Measurements from ENCODE around the gene TRIM41. TPM values are rescaled to one million over a fixed set of nuclear protein-coding genes. Genes with fewer than 3 reads are reported as not detected.

The TRIM41 gene
- total RNA-seq, 1 experiment from 2014 or later = 28.7 TPM

DNA sequence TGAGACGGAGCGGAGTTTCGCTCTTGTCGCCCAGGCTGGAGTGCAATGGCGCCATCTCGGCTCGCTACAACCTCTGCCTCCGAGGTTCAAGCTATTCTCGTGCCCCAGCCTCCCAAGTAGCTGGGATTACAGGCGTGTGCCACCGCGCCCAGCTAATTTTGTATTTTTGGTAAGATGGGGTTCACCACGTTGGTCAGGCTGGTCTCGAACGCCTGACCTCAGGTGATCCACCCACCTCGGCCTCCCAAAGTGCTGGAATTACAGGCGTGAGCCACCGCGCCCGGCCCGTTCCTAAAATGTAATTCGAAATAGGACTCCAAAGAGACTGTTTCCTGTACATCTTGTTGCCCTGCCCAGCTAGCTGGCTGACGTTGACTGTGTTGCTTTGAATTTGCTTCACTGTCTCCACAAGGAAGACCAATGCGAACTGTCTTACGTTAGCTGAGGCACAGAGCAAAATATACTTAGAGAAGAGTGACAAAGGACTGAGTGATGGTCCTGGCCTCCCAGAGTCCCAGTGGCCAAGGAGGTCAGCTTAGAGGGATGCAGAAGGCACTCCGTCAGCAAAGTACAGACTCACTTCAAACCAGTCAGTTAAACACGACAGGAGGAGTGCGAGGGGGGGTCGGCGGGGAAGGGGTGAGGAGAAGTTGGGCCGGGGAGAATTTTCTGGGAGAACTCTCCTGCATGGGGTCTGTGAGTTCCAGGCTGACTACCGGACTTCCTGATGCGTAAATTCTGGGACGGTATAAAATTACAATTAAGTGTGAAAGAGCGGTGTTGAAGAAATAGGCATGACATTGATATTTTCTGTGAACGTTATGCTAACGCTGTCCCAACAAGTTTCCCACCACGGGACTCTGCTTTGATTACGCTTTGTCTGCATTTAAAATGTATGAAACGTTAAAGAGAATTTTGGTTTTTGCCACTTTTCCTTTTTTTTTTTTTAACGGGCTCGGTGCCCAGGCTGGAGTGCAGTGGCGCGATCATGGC is 6.8 kb upstream of the TRIM41 start:
- H3K27ac Mint-ChIP-seq (ENCODE audit: unreplicated experiment) = peak overlapping the region; percentile 59
- peak; percentile 46 to 59 for DNase-seq
- H3K4me3 Mint-ChIP-seq (ENCODE audit: unreplicated experiment) = peak overlapping the region; percentile 85
- H3K36me3 Mint-ChIP-seq (ENCODE audit: insufficient read depth, unreplicated experiment) = peaks cover 31% of the 10 kb centered on the region
- H3K9me3 Mint-ChIP-seq (ENCODE audit: unreplicated experiment) = no peaks in the 10 kb centered on the region
- Histone ChIP-seq H3K9me3 (no peaks in the 10 kb centered on the region), H3K4me1 (0 out of 2 replicates have a peak, but pooled peaks cover 4% of the 10 kb centered on the region), H3K4me3 (ENCODE audit: low read depth, low read length) (peak overlapping the region; percentile 61), H3K27me3 (replicated peaks; ENCODE audit: control insufficient read depth, insufficient read depth, low read length) (no peaks in the 10 kb centered on the region), H3K36me3 (ENCODE audit: control insufficient read depth, insufficient read depth, low read length) (no peaks in the 10 kb centered on the region)
- no peak for TF ChIP-seq CTCF (IDR thresholded peaks at IDR 0.05; ENCODE audit: insufficient read depth in 1 of 2, low read depth in 1 of 2, low read length in 1 of 2, severe bottlenecking in 1 of 2, unreplicated experiment in 1 of 2)
- POLR2A ChIA-PET = no interaction called here
- intact Hi-C loops (cut with micrococcal nuclease; ENCODE audit: unreplicated experiment) = no loop called here
- BruUV-seq (replicated peaks) = no TSS peak
- H3K27me3 Mint-ChIP-seq (ENCODE audit: insufficient read depth, unreplicated experiment) = peaks cover 7% of the 10 kb centered on the region
- peaks cover 22% of the 10 kb centered on the region for H3K4me1 Mint-ChIP-seq (ENCODE audit: low read depth, unreplicated experiment)
- CTCF ChIA-PET = interaction anchor here (1.2 kb wide), 1 partner anchor 32 kb away, joined by 4 read pairs; no protein-coding TSS in a partner anchor

GRCh38 chr5:181217111-181217802 is 5.8 kb upstream of the TRIM41 start:
- Mint-ChIP-seq H3K27me3 (ENCODE audit: insufficient read depth, unreplicated experiment) (peaks cover 13% of the 10 kb centered on the region), H3K4me3 (ENCODE audit: unreplicated experiment) (peak overlapping the region; percentile 85), H3K4me1 (ENCODE audit: low read depth, unreplicated experiment) (peaks cover 32% of the 10 kb centered on the region), H3K36me3 (ENCODE audit: insufficient read depth, unreplicated experiment) (peaks cover 41% of the 10 kb centered on the region), H3K9me3 (ENCODE audit: unreplicated experiment) (no peaks in the 10 kb centered on the region), H3K27ac (ENCODE audit: unreplicated experiment) (peak overlapping the region; percentile 59)
- DNase-seq = peak; percentile 73 to 75
- ChIA-PET CTCF (interaction anchor here (1.2 kb wide), 1 partner anchor 33 kb away, joined by 4 read pairs; no protein-coding TSS in a partner anchor), POLR2A (interaction anchor here (0.8 kb wide), 1 partner anchor 26 kb away, joined by 4 read pairs; no protein-coding TSS in a partner anchor)
- H3K36me3 ChIP-seq (ENCODE audit: control insufficient read depth, insufficient read depth, low read length) = no peaks in the 10 kb centered on the region
- TF ChIP-seq CTCF (IDR thresholded peaks at IDR 0.05; ENCODE audit: insufficient read depth in 1 of 2, low read depth in 1 of 2, low read length in 1 of 2, severe bottlenecking in 1 of 2, unreplicated experiment in 1 of 2) = peak in 1 of 2 experiments; percentile 23
- H3K4me1 ChIP-seq = 0 out of 2 replicates have a peak, but pooled peaks cover 4% of the 10 kb centered on the region
- no TSS peak for BruUV-seq (replicated peaks)
- no peaks in the 10 kb centered on the region for H3K9me3 ChIP-seq
- intact Hi-C loops (cut with micrococcal nuclease; ENCODE audit: unreplicated experiment) = no loop called here
- no peaks in the 10 kb centered on the region for H3K27me3 ChIP-seq (replicated peaks; ENCODE audit: control insufficient read depth, insufficient read depth, low read length)
- peak overlapping the region; percentile 61 for H3K4me3 ChIP-seq (ENCODE audit: low read depth, low read length)

DNA sequence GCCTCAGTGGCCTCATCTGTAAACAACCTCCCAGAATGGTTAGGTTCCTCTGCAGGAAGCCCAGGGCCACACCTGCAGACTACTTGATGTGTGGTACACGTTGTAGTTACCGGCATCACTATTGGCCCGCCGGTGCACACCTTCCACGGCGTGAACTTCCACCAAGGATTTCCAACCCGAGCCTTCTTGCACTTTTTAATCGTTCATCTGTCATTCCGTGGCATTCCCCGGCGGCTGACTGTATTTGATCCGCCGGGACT is 5.3 kb upstream of the TRIM41 start:
- ChIA-PET POLR2A (interaction anchor here (0.8 kb wide), 1 partner anchor 26 kb away, joined by 4 read pairs; no protein-coding TSS in a partner anchor), CTCF (interaction anchor here (1.2 kb wide), 1 partner anchor 33 kb away, joined by 4 read pairs; no protein-coding TSS in a partner anchor)
- peak; percentile 58 to 69 for DNase-seq
- no peaks in the 10 kb centered on the region for H3K9me3 Mint-ChIP-seq (ENCODE audit: unreplicated experiment)
- Histone ChIP-seq H3K4me3 (ENCODE audit: low read depth, low read length) (peak overlapping the region; percentile 61), H3K4me1 (0 out of 2 replicates have a peak, but pooled peaks cover 4% of the 10 kb centered on the region), H3K27me3 (replicated peaks; ENCODE audit: control insufficient read depth, insufficient read depth, low read length) (no peaks in the 10 kb centered on the region), H3K9me3 (no peaks in the 10 kb centered on the region), H3K36me3 (ENCODE audit: control insufficient read depth, insufficient read depth, low read length) (no peaks in the 10 kb centered on the region)
- H3K27me3 Mint-ChIP-seq (ENCODE audit: insufficient read depth, unreplicated experiment) = peaks cover 13% of the 10 kb centered on the region
- peak overlapping the region; percentile 59 for H3K27ac Mint-ChIP-seq (ENCODE audit: unreplicated experiment)
- no TSS peak for BruUV-seq (replicated peaks)
- H3K4me3 Mint-ChIP-seq (ENCODE audit: unreplicated experiment) = peak overlapping the region; percentile 85
- intact Hi-C loops (cut with micrococcal nuclease; ENCODE audit: unreplicated experiment) = loop anchor here (1.0 kb wide), 2 partner anchors 10 to 26 kb away; no protein-coding TSS in a partner anchor
- H3K4me1 Mint-ChIP-seq (ENCODE audit: low read depth, unreplicated experiment) = peaks cover 33% of the 10 kb centered on the region
- H3K36me3 Mint-ChIP-seq (ENCODE audit: insufficient read depth, unreplicated experiment) = peaks cover 45% of the 10 kb centered on the region
- no peak for TF ChIP-seq CTCF (IDR thresholded peaks at IDR 0.05; ENCODE audit: insufficient read depth in 1 of 2, low read depth in 1 of 2, low read length in 1 of 2, severe bottlenecking in 1 of 2, unreplicated experiment in 1 of 2)
